CD4-positive, alpha-beta T cell treated with Interleukin-10 for 1 hour (primary cell): ENCODE data around the gene SAG.
A peak's percentile ranks its signal among the peaks of the same experiment; 100 is the strongest.
"Not testable (repeated sequence)": the region's sequence is repeated elsewhere in the genome, so short reads cannot be mapped to it uniquely, and the experiment has no call there.

Experiments used
- DNase-seq: peaks from one replicate; pipeline ENCODE4 v3.0.0-alpha.2; 2020

The SAG gene

DNA sequence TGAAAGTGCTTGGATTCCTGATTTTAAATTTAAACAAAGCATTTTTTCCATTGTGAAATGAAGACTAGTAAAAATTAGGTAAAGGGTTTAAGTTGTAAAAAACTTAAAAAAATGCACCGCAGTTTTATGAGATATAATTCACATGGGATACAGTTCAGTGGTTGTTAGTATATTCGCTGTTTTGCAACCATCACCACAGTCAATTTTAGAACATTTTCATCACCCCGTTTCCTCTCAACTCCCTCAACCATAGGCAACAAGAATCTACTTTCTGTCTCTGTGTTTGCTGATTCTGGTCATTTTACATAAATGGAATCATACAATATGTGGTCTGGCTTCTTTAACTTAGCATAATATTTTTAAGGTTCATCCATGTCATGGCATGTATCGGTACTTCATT lies 50.7 kb downstream of the SAG start:
- DNase-seq: no peak

DNA sequence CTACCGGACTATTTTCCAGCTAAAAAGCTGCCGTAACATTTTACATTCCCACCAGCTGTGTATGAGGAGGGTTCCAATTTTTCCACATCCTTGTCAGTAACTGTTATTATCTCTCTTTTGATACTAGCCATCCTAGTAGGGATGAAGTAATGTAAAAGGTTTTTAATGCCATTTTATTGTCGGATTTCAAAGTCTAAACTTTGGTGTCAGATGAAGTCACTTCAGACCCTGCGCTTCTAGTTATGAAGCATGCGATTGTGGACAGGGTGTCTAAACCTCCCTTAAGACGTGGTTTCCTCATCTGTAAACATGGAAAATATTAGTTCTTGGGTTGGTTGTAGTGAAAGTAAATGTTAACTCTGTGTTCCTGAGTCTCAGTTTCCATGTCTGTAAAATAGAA lies 51.3 kb downstream of the SAG start:
- peak; percentile 21 for DNase-seq

GRCh38 chr2:233359823-233360222 lies 52.2 kb downstream of the SAG start:
- no peak for DNase-seq

GRCh38 chr2:233360771-233361176 lies 53.2 kb downstream of the SAG start:
- no peak for DNase-seq

- DNase-seq: no peak
These were observed 53.7 kb downstream of the SAG start for GRCh38 chr2:233361297-233361696.

GRCh38 chr2:233362742-233363141 lies 55.1 kb downstream of the SAG start:
- no peak for DNase-seq

GRCh38 chr2:233363744-233364235 lies 56.2 kb downstream of the SAG start:
- DNase-seq: no peak

- DNase-seq: no peak
These were observed 58.4 kb downstream of the SAG start for GRCh38 chr2:233365861-233366520.

DNA sequence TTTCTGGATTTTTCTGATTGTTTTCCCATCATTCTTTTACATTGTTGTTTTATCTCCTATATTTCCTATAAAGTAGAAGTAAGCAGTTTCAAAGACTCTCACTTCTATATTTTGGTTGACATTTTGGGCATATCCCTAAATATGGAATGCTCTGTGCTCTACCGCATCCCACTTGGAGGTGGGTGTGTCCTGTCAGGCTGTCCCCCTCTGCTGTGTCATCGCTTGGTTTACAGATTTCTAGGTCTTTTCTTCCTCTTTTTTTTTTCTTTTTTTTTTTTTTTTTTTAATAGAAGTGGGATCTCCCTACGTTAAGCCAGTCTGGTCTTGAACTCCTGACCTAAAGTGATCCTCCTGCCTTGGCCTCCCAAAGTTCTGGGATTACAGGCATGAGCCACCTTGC lies 60.0 kb downstream of the SAG start:
- no peak for DNase-seq

DNA sequence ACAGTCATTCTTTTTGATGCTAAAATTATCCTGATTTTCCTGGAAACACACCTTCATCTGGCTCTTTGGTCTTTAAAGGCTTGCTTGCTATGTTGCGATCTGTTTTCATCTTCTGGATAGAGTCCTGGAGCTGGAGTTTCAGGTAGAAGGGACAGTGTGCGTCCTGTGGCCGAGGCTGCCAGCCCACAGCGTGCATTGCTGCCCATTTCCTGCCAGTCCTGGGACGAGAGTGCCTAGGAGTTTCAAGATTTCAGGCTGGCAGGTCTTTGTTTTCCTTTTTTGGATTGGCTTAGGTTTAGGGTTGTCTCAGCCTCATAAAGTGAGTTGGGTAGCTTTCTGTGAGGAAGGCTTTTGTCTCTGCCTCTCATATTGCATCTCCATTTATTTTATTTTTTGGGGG lies 61.1 kb downstream of the SAG start:
- DNase-seq: no peak

GRCh38 chr2:233369462-233369861 lies 61.8 kb downstream of the SAG start:
- no peak for DNase-seq

GRCh38 chr2:233369897-233370685 lies 62.5 kb downstream of the SAG start:
- DNase-seq: no peak

DNA sequence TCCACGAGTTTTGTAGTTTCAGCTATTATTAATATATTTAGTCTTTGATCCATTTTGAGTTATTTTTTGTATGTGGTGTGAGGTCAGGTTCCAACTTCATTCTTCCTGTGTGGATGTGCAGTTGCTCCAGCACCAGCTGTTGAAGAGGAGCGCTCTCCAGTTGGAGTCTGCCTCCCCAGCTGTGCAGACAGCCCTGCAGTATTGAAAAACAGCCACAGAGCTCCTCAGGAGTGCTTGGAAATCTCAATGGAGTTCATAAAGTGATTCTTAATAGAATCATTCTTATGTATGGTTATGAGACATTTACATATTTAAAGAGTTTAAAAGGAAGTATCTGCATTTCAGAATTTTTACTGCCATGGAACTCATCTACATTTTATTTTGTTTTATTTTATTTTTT lies 64.0 kb downstream of the SAG start:
- DNase-seq: no peak

GRCh38 chr2:233372855-233373254 lies 65.2 kb downstream of the SAG start:
- DNase-seq: no peak

DNA sequence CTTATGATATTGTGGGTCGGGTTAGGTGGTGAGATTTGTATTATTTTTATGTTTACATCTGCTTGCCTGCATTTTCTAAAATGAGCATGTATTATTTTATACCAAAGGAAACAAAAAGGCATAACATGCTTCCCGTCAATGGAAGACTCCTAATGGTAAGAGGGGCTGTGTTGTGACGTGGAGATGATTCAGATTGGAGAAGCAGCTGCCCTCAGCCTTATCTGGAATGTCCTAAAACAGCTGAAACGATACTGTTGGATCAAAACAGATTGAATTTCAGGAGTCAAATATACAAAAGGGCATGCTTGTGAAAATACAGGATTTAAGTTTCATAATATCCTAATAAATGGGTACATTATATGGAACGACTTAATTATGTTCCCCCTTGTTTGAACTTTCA lies 65.7 kb downstream of the SAG start:
- DNase-seq: no peak

DNA sequence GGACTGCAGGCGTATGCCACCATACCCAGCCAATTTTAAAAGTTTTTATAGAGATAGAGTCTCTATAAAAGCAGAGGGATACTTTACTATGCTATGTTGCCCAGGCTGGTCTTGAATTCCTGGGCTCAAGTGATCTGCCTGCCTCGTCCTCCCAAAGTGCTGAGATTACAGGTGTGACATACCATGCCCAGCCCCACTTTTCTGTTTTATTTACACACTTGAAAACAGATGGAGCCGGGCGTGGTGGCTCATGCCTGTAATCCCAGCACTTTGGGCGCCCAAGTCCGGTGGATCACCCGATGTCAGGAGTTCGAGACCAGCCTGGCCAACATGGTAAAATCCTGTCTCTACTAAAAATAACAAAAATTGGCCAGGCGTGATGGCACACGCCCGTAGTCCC lies 67.2 kb downstream of the SAG start:
- DNase-seq: not testable (repeated sequence)

DNA sequence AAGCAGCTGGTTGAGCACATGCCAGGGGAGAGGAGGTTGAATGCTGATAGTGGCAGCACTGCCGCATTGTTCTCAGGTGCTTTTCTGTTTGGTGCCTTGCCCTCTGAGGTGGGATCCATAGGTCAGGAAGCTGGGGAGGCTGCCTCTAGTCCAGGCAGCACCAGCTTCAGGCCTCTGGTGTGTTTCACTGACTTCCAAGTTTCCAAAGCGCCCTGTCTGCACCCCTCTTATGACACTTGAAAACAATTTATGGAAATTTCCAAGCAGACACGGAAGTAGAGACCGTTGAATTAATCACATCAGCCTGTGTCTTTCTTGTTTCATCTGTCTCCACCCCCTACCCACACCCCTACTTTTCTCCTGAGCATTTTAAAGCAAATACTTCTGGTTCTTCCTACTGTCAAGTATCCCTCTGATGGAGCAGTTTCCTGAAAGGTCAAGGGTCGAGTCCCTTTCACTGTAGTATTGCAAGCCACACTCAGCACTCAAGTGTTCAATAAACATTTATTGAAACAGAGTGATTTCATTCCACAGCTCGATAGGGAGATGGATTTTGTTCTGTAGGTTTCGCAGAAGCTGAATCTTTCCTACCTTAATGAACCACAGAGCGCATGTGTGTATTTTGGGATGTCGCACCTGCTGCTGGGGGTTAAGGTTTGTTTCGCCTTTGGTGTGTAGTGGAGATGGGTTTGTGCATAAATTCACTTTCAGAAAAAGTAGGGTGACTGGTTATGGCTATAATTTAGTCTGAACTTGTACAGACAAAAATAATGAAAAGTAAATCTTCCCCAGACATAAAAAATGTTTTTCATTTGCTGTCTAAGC lies 68.1 kb downstream of the SAG start:
- DNase-seq: no peak

DNA sequence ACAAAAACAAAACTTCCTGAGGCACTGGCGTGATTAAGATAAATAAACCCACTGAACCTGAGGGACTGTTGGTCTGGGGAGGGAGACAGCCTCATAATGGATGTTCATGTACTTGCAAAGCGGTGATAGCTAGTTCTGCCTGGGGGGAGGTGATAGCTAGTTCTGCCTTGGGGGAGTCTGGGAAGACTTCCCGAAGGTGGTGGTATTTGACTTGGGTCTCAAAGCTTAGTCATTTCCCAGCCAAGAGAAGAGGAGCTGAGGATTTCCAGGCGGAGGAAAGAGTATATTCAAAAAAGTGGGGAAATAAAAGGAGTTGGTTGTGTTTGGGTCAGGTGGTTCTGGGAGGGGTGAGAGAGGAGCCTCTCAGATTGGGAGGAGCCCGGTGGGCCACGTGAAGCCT lies 71.4 kb downstream of the SAG start:
- DNase-seq: no peak

DNA sequence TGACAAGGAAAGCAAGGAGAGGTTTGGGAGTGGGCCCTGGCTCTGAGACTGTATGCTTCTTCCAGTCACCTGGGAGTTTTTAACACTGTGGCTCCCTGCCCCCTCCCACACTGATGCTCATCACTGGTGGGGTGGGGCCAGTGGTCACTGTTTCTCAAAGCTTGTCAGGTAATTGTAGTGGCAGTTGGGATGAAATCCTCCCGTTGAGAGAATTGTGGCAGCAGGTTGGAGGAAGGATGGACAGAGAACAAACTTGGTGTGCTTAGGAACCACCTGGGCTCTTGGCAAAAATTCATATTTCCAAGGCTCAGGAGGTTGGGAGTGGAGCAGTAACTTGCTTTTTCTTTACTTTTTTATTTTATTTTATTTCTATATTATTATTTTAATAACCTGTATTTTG lies 71.8 kb downstream of the SAG start:
- no peak for DNase-seq

GRCh38 chr2:233380132-233380895 lies 72.7 kb downstream of the SAG start:
- peak; percentile 18 for DNase-seq

GRCh38 chr2:233380995-233381637 lies 73.5 kb downstream of the SAG start:
- DNase-seq: no peak

GRCh38 chr2:233381638-233381995 lies 74.0 kb downstream of the SAG start:
- no peak for DNase-seq
